T follicular helper cell (primary cell): Measurements from ENCODE around the gene ABHD12B.

Experiments
- DNase-seq: peaks from one replicate; pipeline ENCODE4 v3.0.0-alpha.2; 2020; ENCODE audit warnings: low read depth

Gene ABHD12B

GRCh38 chr14:50839048-50839447 lies 32.8 kb upstream of the ABHD12B start:
- DNase-seq, result no peak

GRCh38 chr14:50839691-50840090 lies 32.2 kb upstream of the ABHD12B start:
- DNase-seq, result no peak

- no peak for DNase-seq
These were observed 27.5 kb upstream of the ABHD12B start for GRCh38 chr14:50844391-50844790.

- no peak for DNase-seq
These were observed 26.7 kb upstream of the ABHD12B start for GRCh38 chr14:50845166-50845565.

GRCh38 chr14:50846226-50846880 lies 25.5 kb upstream of the ABHD12B start:
- DNase-seq, result no peak

- DNase-seq, result no peak
These were observed 18.0 kb upstream of the ABHD12B start for GRCh38 chr14:50853891-50854290.

GRCh38 chr14:50854521-50854920 lies 17.3 kb upstream of the ABHD12B start:
- DNase-seq, result no peak

- DNase-seq, result no peak
These were observed 16.3 kb upstream of the ABHD12B start for GRCh38 chr14:50855558-50855957.

GRCh38 chr14:50856660-50857059 lies 15.2 kb upstream of the ABHD12B start:
- no peak for DNase-seq

- DNase-seq, result no peak
These were observed 12.6 kb upstream of the ABHD12B start for GRCh38 chr14:50859296-50859624.

GRCh38 chr14:50860478-50861086 lies 11.3 kb upstream of the ABHD12B start:
- DNase-seq, result peak; percentile 85

GRCh38 chr14:50862036-50862570 lies 9.8 kb upstream of the ABHD12B start:
- no peak for DNase-seq

- no peak for DNase-seq
These were observed 7.6 kb upstream of the ABHD12B start for GRCh38 chr14:50864237-50864636.

GRCh38 chr14:50864946-50865345 lies 6.9 kb upstream of the ABHD12B start:
- DNase-seq, result no peak

GRCh38 chr14:50865391-50866076 lies 6.3 kb upstream of the ABHD12B start:
- no peak for DNase-seq

GRCh38 chr14:50871228-50871627 lies 625 bp upstream of the ABHD12B start:
- DNase-seq, result no peak

- DNase-seq, result no peak
These were observed 2.9 kb downstream of the ABHD12B start for GRCh38 chr14:50874757-50875156.

GRCh38 chr14:50875359-50876070 lies 3.7 kb downstream of the ABHD12B start:
- peak; percentile 38 for DNase-seq

GRCh38 chr14:50882932-50883826 lies 11.3 kb downstream of the ABHD12B start:
- no peak for DNase-seq

GRCh38 chr14:50883827-50884197 lies 12.0 kb downstream of the ABHD12B start:
- no peak for DNase-seq

GRCh38 chr14:50887476-50887875 lies 15.6 kb downstream of the ABHD12B start:
- DNase-seq, result no peak

GRCh38 chr14:50892255-50892654 lies 20.4 kb downstream of the ABHD12B start:
- no peak for DNase-seq
